ENCODE results near the gene ISLR2. TPM values are rescaled to one million over a fixed set of nuclear protein-coding genes. Genes with fewer than 3 reads are reported as not detected.

ISLR2 gene
- total RNA-seq, result not detected in 2 replicates

GRCh38 chr15:74130155-74130848, at the start of gene ISLR2:
Gene ISLR2, plus strand, starts transcription at chr15:74130586. Its CDS starts 2,169 bp downstream, at chr15:74132755.

GRCh38 chr15:74082450-74082849, 47.9 kb upstream of the ISLR2 start, which contains the start of gene GOLGA6A:
Gene GOLGA6A, minus strand, starts transcription at chr15:74082550. Its CDS starts 41 bp downstream, at chr15:74082509.

GRCh38 chr15:74173380-74174218, 43.2 kb downstream of the ISLR2 start, which contains the start of gene ISLR:
Gene ISLR, plus strand, starts transcription at chr15:74173710. Its CDS starts 1,149 bp downstream, at chr15:74174859.

Other genes starting within 250 kb of the ISLR2 start
- 11.6 and 12.1 TPM in 2 replicates for gene LOXL1, start 204.1 kb upstream of the ISLR2 start, total RNA-seq
- gene STOML1, start 138.3 kb upstream of the ISLR2 start, total RNA-seq, result 11.8 and 14.5 TPM in 2 replicates
- gene PML, start 135.9 kb upstream of the ISLR2 start, total RNA-seq, result 35.2 and 48.0 TPM in 2 replicates
- not detected in 2 replicates for gene GOLGA6A, start 48.0 kb upstream of the ISLR2 start, total RNA-seq
- not detected in 2 replicates for gene ISLR, start 43.1 kb downstream of the ISLR2 start, total RNA-seq
- gene STRA6, start 72.2 kb downstream of the ISLR2 start, total RNA-seq, result 0.28 and 0.79 TPM in 2 replicates
- gene CCDC33, start 105.7 kb downstream of the ISLR2 start, total RNA-seq, result not detected in 2 replicates
- gene CYP11A1, start 237.1 kb downstream of the ISLR2 start, total RNA-seq, result 0.70 TPM in 1 of 2 replicates, not detected in the other

All from airway epithelial cell (primary cell).